ENCODE results near the gene ANO6.

GRCh38 chr12:45356822-45357538 is 141.1 kb downstream of the ANO6 start:
- TF ChIP-seq POLR2A (IDR thresholded peaks at IDR 0.05) = no peak
- no peak for TF ChIP-seq CTCF (IDR thresholded peaks at IDR 0.05)
- no peak for TF ChIP-seq EP300 (IDR thresholded peaks at IDR 0.05; ENCODE audit: low read depth)
- TF ChIP-seq POLR2AphosphoS5 (IDR thresholded peaks at IDR 0.05) = no peak
